Gastrocnemius medialis (tissue), 4 donors: ENCODE results near the gene NDUFB5. TPM values are rescaled to one million over a fixed set of nuclear protein-coding genes. Genes with fewer than 3 reads are reported as not detected.

Experiments
- ATAC-seq, 2 donors: fragments of 150-250 bp; one replicate each; pipeline ENCODE4 v1.9.1; 2016
- DNase-seq, 2 donors: peaks; one replicate each; pipeline ENCODE4 v3.0.0-alpha.2; 2019
- H3K27ac ChIP-seq, 4 donors: fragments of 200-600 bp; sonication (generic); 1 replicate in 1 of 4; 2 replicates in 3 of 4; pipeline ENCODE4 v1.5.1; 2016 to 2018; ENCODE audit warnings: mild to moderate bottlenecking in 2 of 4, moderate library complexity in 1 of 4
- H3K27me3 ChIP-seq, 3 donors: fragments of 200-600 bp; sonication (generic) in 2 of 3; 1 replicate in 1 of 3; 2 replicates in 2 of 3; pipeline versions ENCODE4 v1.5.1 to v1.6.0; 2016 to 2019; ENCODE audit warnings: mild to moderate bottlenecking in 1 of 3, moderate library complexity in 1 of 3
- H3K36me3 ChIP-seq, 2 donors: fragments of 200-600 bp; sonication (generic) in 1 of 2; one replicate each; pipeline ENCODE4 v1.5.1; 2017 to 2018
- H3K4me1 ChIP-seq, 2 donors: fragments of 200-600 bp; sonication (generic) in 1 of 2; one replicate each; pipeline ENCODE4 v1.5.1; 2016 to 2017; ENCODE audit warnings: mild to moderate bottlenecking in 2 of 2
- H3K4me3 ChIP-seq, 4 donors: fragments of 200-600 bp; sonication (generic) in 3 of 4; 1 replicate in 1 of 4; 2 replicates in 3 of 4; pipeline ENCODE4 v1.5.1; 2016 to 2019; ENCODE audit warnings: mild to moderate bottlenecking in 2 of 4
- H3K9me3 ChIP-seq, 3 donors: fragments of 200-600 bp; sonication (generic) in 2 of 3; 1 replicate in 1 of 3; 2 replicates in 2 of 3; pipeline ENCODE4 v1.5.1; 2016 to 2019
- POLR2A ChIP-seq, 2 donors: fragments of 450-650 bp; IDR thresholded peaks; one replicate each; pipeline ENCODE4 v1.6.1; 2017; ENCODE audit warnings: antibody characterized with exemption in 2 of 2, mild to moderate bottlenecking in 2 of 2, moderate library complexity in 2 of 2
- in situ Hi-C, 4 donors: fragments of 200-750 bp; cut with MboI; loops; one replicate each; pipeline versions ENCODE4 v1.15.0 to v1.8.0; 2017; ENCODE audit warnings: low sequenced_read_pairs in 4 of 4
- intact Hi-C: fragments of 100-400 bp; cut with DNase I; formaldehyde crosslinking; loops from one replicate; pipeline ENCODE4 v1.15.1; 2023; ENCODE audit warnings: low total_unique reads
- total RNA-seq, 4 donors: library from RNA; depleted of rRNA; stranded (reverse); fragments of >200 nt; gene quantifications; one replicate each; pipeline versions ENCODE4 v1.1.0 to v1.2.3, GENCODE V29; 2016
- TF ChIP-seq, protein P1 (sequence below), 5 experiments: fragments of 450-650 bp in 3 of 5; fragments of 200-600 bp in 2 of 5; sonication (generic) in 2 of 5; IDR thresholded peaks in 4 of 5; conservative IDR thresholded peaks in 1 of 5; 1 replicate in 4 of 5; 2 replicates in 1 of 5; pipeline ENCODE4 v1.5.1; 2016 to 2019; ENCODE audit warnings: antibody characterized with exemption in 5 of 5, mild to moderate bottlenecking in 3 of 5, moderate library complexity in 3 of 5

NDUFB5 gene
- total RNA-seq, 4 donors from 2014 or later: 127 to 348 (median 179) TPM

DNA sequence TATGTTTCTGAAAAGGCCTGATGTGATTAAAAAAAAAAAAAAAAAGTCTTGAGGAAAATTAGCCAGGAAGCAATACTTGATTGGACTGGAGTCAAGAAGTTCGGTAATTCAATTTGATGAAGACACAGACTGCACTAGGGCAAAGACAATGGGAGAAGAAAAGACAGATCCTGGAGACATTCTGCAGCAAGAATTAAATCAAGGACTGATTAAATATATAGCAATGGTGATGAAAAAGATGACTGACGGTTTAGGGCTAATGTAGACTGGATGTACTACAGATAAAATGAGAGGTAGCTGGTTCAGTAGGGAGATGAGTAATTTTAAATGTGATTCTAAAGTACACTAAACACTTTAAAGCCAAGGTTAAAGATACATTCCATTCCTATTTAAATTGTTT, 13.9 kb upstream of the NDUFB5 start:
- Histone ChIP-seq H3K27ac (no peak overlapping the region), H3K4me3 (no peak overlapping the region), H3K27me3 (no peaks in the 10 kb centered on the region), H3K4me1 (no peaks in the 10 kb centered on the region), H3K9me3 (no peaks in the 10 kb centered on the region), H3K36me3 (peaks cover 0 to 88% of the 10 kb centered on the region in 2 donors)
- DNase-seq (no peak), ATAC-seq (no peak)
- in situ Hi-C loops (no loop called here), intact Hi-C loops (no loop called here)
- no peak for TF ChIP-seq POLR2A (IDR thresholded peaks at IDR 0.05)
- TF ChIP-seq, protein P1, sequence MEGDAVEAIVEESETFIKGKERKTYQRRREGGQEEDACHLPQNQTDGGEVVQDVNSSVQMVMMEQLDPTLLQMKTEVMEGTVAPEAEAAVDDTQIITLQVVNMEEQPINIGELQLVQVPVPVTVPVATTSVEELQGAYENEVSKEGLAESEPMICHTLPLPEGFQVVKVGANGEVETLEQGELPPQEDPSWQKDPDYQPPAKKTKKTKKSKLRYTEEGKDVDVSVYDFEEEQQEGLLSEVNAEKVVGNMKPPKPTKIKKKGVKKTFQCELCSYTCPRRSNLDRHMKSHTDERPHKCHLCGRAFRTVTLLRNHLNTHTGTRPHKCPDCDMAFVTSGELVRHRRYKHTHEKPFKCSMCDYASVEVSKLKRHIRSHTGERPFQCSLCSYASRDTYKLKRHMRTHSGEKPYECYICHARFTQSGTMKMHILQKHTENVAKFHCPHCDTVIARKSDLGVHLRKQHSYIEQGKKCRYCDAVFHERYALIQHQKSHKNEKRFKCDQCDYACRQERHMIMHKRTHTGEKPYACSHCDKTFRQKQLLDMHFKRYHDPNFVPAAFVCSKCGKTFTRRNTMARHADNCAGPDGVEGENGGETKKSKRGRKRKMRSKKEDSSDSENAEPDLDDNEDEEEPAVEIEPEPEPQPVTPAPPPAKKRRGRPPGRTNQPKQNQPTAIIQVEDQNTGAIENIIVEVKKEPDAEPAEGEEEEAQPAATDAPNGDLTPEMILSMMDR (IDR thresholded peaks at IDR 0.05 in 4 of 5, conservative IDR thresholded peaks at IDR 0.05 in 1 of 5): no peak

DNA sequence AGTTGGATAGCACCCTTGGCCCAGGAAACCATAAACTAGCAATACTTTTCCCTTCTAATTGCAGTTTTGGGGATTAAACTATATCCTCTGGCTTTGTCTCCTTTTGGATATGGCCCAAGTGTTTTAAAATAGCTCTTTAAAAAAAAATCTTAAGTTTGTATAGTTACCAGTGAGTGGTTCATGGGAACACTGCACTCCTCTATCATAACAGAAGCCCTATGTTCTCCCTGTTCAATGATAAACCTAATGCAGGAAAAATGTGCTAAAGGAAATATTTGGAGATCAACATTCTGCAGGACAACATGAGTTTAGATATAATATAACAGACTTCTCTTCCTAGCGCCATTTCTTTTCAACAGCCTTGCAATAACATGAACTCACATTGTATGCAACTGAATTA, 13.3 kb upstream of the NDUFB5 start:
- Histone ChIP-seq H3K4me1 (no peaks in the 10 kb centered on the region), H3K27ac (no peak overlapping the region), H3K4me3 (no peak overlapping the region), H3K36me3 (peaks cover 0 to 90% of the 10 kb centered on the region in 2 donors), H3K27me3 (no peaks in the 10 kb centered on the region), H3K9me3 (no peaks in the 10 kb centered on the region)
- ATAC-seq (no peak), DNase-seq (no peak)
- no peak for TF ChIP-seq POLR2A (IDR thresholded peaks at IDR 0.05)
- TF ChIP-seq, protein P1 (IDR thresholded peaks at IDR 0.05 in 4 of 5, conservative IDR thresholded peaks at IDR 0.05 in 1 of 5): no peak
- intact Hi-C loops: no loop called here
- in situ Hi-C loops: no loop called here

DNA sequence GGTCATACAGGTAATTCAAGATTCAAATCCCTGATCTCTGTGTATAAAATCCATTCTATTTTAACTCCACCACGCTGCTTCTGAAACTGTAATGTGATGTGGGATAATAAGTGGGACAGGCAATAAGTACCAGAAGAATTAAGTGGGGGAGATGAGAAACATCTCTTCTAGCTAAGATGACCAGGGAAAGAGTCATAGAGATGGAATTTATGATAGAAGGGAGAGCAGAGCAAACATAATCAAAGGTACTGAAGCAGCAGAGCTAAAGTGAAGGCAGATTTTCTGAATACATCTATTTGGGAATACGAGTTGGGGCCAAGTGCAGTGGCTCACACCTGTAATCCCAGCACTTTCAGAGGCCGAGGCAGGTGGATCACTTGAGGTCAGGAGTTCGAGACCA, 5.1 kb upstream of the NDUFB5 start:
- ATAC-seq: no peak
- TF ChIP-seq, protein P1 (IDR thresholded peaks at IDR 0.05 in 4 of 5, conservative IDR thresholded peaks at IDR 0.05 in 1 of 5): no peak
- no peak for TF ChIP-seq POLR2A (IDR thresholded peaks at IDR 0.05)
- no peak for DNase-seq
- H3K4me3 ChIP-seq: no peak overlapping the region
- no peak overlapping the region for H3K27ac ChIP-seq
- H3K4me1 ChIP-seq: peaks cover 12 to 13% of the 10 kb centered on the region in 2 donors
- intact Hi-C loops: no loop called here
- no peaks in the 10 kb centered on the region for H3K27me3 ChIP-seq
- H3K9me3 ChIP-seq: no peaks in the 10 kb centered on the region
- in situ Hi-C loops: no loop called here
- peaks cover 3 to 76% of the 10 kb centered on the region in 2 donors for H3K36me3 ChIP-seq

DNA sequence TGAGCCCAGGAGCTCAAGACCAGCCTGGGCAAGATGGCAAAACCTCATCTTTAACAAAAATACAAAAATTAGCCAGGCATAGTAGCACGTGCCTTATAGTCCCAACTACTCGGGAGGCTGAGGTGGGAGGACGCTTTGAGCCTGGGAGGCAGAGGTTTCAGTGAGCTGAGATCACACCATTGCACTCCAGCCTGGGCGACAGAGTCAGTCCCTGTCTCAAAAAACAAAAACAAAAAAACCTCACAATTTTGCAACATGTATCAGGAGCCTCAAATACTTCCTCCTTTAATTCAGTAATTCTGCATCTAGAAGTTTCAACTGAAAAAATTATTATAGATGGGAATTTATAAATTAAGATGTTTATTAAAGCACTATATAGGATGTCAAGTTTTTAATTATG, 1.3 kb upstream of the NDUFB5 start:
- Histone ChIP-seq H3K4me1 (peaks cover 30 to 32% of the 10 kb centered on the region in 2 donors), H3K9me3 (no peaks in the 10 kb centered on the region), H3K4me3 (peak overlapping the region in 3 of 4 donors; percentile 88 to 94 (median 89)), H3K27ac (no peak overlapping the region), H3K36me3 (peaks cover 3 to 39% of the 10 kb centered on the region in 2 donors), H3K27me3 (no peaks in the 10 kb centered on the region)
- in situ Hi-C loops (loop anchor here in 1 of 4 donors (25.0 kb wide), 1 partner anchor 466 kb away; the partner anchor contains the start of gene PIK3CA), intact Hi-C loops (loop anchor here (5.0 kb wide), 1 partner anchor 456 kb away; the partner anchor contains the start of gene PIK3CA)
- ATAC-seq (no peak), DNase-seq (no peak)
- TF ChIP-seq POLR2A (IDR thresholded peaks at IDR 0.05): no peak
- TF ChIP-seq, protein P1 (IDR thresholded peaks at IDR 0.05 in 4 of 5, conservative IDR thresholded peaks at IDR 0.05 in 1 of 5): no peak

DNA sequence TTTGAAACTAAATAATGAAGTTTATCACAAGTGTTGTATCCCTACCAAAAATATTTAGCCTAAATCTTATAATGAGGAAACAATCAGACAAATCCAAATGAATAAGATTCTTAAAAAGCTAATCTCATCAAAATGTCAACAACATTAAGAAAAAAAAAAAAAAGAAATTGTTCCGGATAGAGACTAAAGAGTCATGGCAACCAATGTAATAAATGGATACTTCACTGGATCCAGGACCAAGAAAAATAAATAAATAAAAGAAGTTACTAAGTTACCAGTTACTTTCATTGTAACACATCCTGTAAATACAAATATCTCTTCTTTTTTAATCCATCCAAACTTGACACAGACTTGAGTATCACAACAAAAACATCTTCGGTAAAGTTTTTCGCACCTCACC, 763 bp upstream of the NDUFB5 start:
- intact Hi-C loops: loop anchor here (1.0 to 5.0 kb wide), 4 partner anchors 42 to 457 kb away; partner anchors contain the start of genes ACTL6A, MFN1, PIK3CA and USP13
- Histone ChIP-seq H3K27me3 (no peaks in the 10 kb centered on the region), H3K9me3 (no peaks in the 10 kb centered on the region), H3K36me3 (peaks cover 1 to 34% of the 10 kb centered on the region in 2 donors), H3K4me3 (peak overlapping the region; percentile 84 to 94 (median 88)), H3K4me1 (peaks cover 30 to 33% of the 10 kb centered on the region in 2 donors), H3K27ac (peak overlapping the region; percentile 90 to 97 (median 92))
- in situ Hi-C loops: loop anchor here in 1 of 4 donors (25.0 kb wide), 1 partner anchor 467 kb away; the partner anchor contains the start of gene PIK3CA
- TF ChIP-seq, protein P1 (IDR thresholded peaks at IDR 0.05 in 4 of 5, conservative IDR thresholded peaks at IDR 0.05 in 1 of 5): no peak
- no peak for TF ChIP-seq POLR2A (IDR thresholded peaks at IDR 0.05)
- DNase-seq (no peak), ATAC-seq (no peak)
